GM12878 (cell line): Measurements from ENCODE around the gene RAB31. TPM values are rescaled to one million over a fixed set of nuclear protein-coding genes. Genes with fewer than 3 reads are reported as not detected.

Experiments
- ATAC-seq: fragments of 200-7000 bp; cut with Tn5 transposase; 3 replicates; pipeline ENCODE4 v1.9.1; 2020; ENCODE audit warnings: mild to moderate bottlenecking, moderate library complexity
- BruUV-seq: library from RNA; stranded (reverse); fragments of 400-500 nt; replicated peaks from 2 replicates; lab custom pipeline; 2021; lab: Mats Ljungman, UMichigan
- CTCF ChIA-PET: fragments of 300-600 bp; sonication (Branson Sonifier 250); formaldehyde crosslinking; extraction: SDS; loops from one replicate; lab custom pipeline; 2021; ENCODE audit warnings: inconsistent platforms; lab: Yijun Ruan, JAX
- POLR2A ChIA-PET: fragments of 350-600 bp; formaldehyde crosslinking; extraction: SDS; loops from one replicate; lab custom pipeline; 2021; ENCODE audit warnings: inconsistent platforms; lab: Charles Lee
- RAD21 ChIA-PET: fragments of 300-600 bp; sonication (Branson Sonifier 250); formaldehyde crosslinking; loops from one replicate; lab custom pipeline; 2023; ENCODE audit warnings: antibody characterized with exemption; ENCODE audit not compliant: unreplicated experiment; lab: Charles Lee
- SMC1A ChIA-PET: fragments of 300-600 bp; sonication (Branson Sonifier 250); formaldehyde crosslinking; loops from one replicate; lab custom pipeline; 2023; ENCODE audit not compliant: unreplicated experiment, uncharacterized antibody; lab: Charles Lee
- DNase-seq: peaks from one replicate; pipeline ENCODE4 v3.0.0-alpha.2; 2011; ENCODE audit warnings: low read depth, low spot score
- FAIRE-seq: peaks from 3 replicates; lab custom pipeline; 2011; peaks lifted over from hg19 to GRCh38; lab: Jason Lieb, UNC
- H2AFZ ChIP-seq: 2 replicates; pipeline ENCODE4 v1.6.0; 2011; ENCODE audit warnings: low read depth, low read length, control low read depth; ENCODE audit not compliant: control insufficient read depth
- H3K27ac ChIP-seq: 2 replicates; pipeline ENCODE4 v1.5.1; 2011; ENCODE audit warnings: control low read depth; ENCODE audit not compliant: control insufficient read depth, insufficient read depth
- H3K27me3 ChIP-seq, 2 experiments: replicated peaks in 1 of 2; 2 replicates each; pipeline versions ENCODE4 v1.6.0 to v1.6.1; 2011; ENCODE audit warnings: low read length in 1 of 2; ENCODE audit not compliant: control insufficient read depth in 2 of 2, insufficient read depth in 2 of 2
- H3K36me3 ChIP-seq, 2 experiments: 2 replicates each; pipeline ENCODE4 v1.5.1; 2011; ENCODE audit warnings: low read length in 1 of 2; ENCODE audit not compliant: control insufficient read depth in 2 of 2, insufficient read depth in 2 of 2
- H3K4me1 ChIP-seq: 2 replicates; pipeline ENCODE4 v1.6.1; 2011; ENCODE audit warnings: mild to moderate bottlenecking, low read length, moderate library complexity, mixed read lengths; ENCODE audit not compliant: control insufficient read depth, insufficient read depth
- H3K4me2 ChIP-seq: 2 replicates; pipeline ENCODE4 v1.6.0; 2011; ENCODE audit warnings: control low read depth; ENCODE audit not compliant: control insufficient read depth, insufficient read depth
- H3K4me3 ChIP-seq: fragments of 200-600 bp; sonication (generic); 2 replicates; pipeline ENCODE4 v1.5.1; 2016
- H3K79me2 ChIP-seq: 2 replicates; pipeline ENCODE4 v1.6.0; 2011; ENCODE audit warnings: low read length; ENCODE audit not compliant: control insufficient read depth, insufficient read depth
- H3K9ac ChIP-seq: 2 replicates; pipeline ENCODE4 v1.8.0; 2011; ENCODE audit warnings: low read length, control low read depth, mixed read lengths; ENCODE audit not compliant: control insufficient read depth, insufficient read depth
- H3K9me3 ChIP-seq: replicated peaks from 3 replicates; pipeline ENCODE4 v1.5.1; 2011; ENCODE audit warnings: mild to moderate bottlenecking, low read length; ENCODE audit not compliant: control insufficient read depth, insufficient read depth
- H4K20me1 ChIP-seq: 2 replicates; pipeline ENCODE4 v1.6.0; 2011; ENCODE audit not compliant: control insufficient read depth, insufficient read depth
- ATF7 ChIP-seq: fragments of 450-650 bp; IDR thresholded peaks from 2 replicates; pipeline ENCODE4 v1.6.1; 2016; ENCODE audit warnings: low read depth, mild to moderate bottlenecking
- EGR1 ChIP-seq, 2 experiments: IDR thresholded peaks; 1 replicate in 1 of 2; 2 replicates in 1 of 2; pipeline ENCODE4 v1.6.1; 2011 to 2012; ENCODE audit warnings: low read depth in 2 of 2, low read length in 2 of 2, borderline replicate concordance in 1 of 2, mild to moderate bottlenecking in 1 of 2, moderate library complexity in 1 of 2
- EP300 ChIP-seq, 2 experiments: fragments of 150-350 bp in 1 of 2; IDR thresholded peaks; 2 replicates each; pipeline ENCODE4 v1.6.1; 2011 to 2012; ENCODE audit warnings: low read depth in 2 of 2, low read length in 2 of 2, borderline replicate concordance in 1 of 2, improper control_type of control experiment in 1 of 2, inconsistent platforms in 1 of 2; ENCODE audit not compliant: control insufficient read depth in 1 of 2
- KDM1A ChIP-seq: fragments of 200-600 bp; sonication (generic); IDR thresholded peaks from 2 replicates; pipeline ENCODE4 v1.6.1; 2016; ENCODE audit warnings: borderline replicate concordance
- LARP7 ChIP-seq: fragments of 450-650 bp; IDR thresholded peaks from 2 replicates; pipeline ENCODE4 v1.6.1; 2017; ENCODE audit warnings: mild to moderate bottlenecking
- NKRF ChIP-seq: fragments of 450-650 bp; conservative IDR thresholded peaks from 2 replicates; pipeline ENCODE4 v1.6.1; 2017; ENCODE audit warnings: mild to moderate bottlenecking, moderate library complexity
- REST ChIP-seq: IDR thresholded peaks from 2 replicates; pipeline ENCODE4 v1.6.1; 2012; ENCODE audit warnings: mild to moderate bottlenecking, low read depth, low read length
- SREBF2 ChIP-seq: IDR thresholded peaks from 2 replicates; pipeline ENCODE4 v1.6.1; 2012; ENCODE audit warnings: mild to moderate bottlenecking, low read length
- TAF1 ChIP-seq: IDR thresholded peaks from 2 replicates; pipeline ENCODE4 v1.6.1; 2011; ENCODE audit warnings: mild to moderate bottlenecking, low read depth, low read length, borderline replicate concordance
- ZBED1 ChIP-seq: IDR thresholded peaks from 2 replicates; pipeline ENCODE4 v1.6.1; 2016; ENCODE audit warnings: borderline replicate concordance
- ZBTB33 ChIP-seq: fragments of 450-650 bp; IDR thresholded peaks from 2 replicates; pipeline ENCODE4 v1.6.1; 2017; ENCODE audit warnings: mild to moderate bottlenecking
- WGBS: methylation state at CpG from one replicate; pipeline ENCODE4 v1.1.6; 2016; ENCODE audit warnings: low lambda C conversion rate; ENCODE audit not compliant: insufficient replicate concordance, insufficient coverage; ENCODE audit errors: missing lambda C conversion rate; 5-methylcytosine and 5-hydroxymethylcytosine counted together
- in situ Hi-C: fragments of 300-500 bp; cut with MboI; formaldehyde crosslinking; loops from 9 replicates; pipeline ENCODE4 v1.14.3; 2018; ENCODE audit warnings: mixed read lengths
- intact Hi-C: fragments of 100-400 bp; cut with micrococcal nuclease; formaldehyde crosslinking; loops from one replicate; pipeline ENCODE4 v1.14.2; 2022; ENCODE audit not compliant: unreplicated experiment
- polyA plus RNA-seq, 11 experiments: library from polyadenylated mRNA; depleted of rRNA in 4 of 11; unstranded in 6 of 11; stranded (reverse) in 5 of 11; fragments of >200 nt; fragmentation: Nextera tagmentation in 4 of 11; fragmentation: Illumina TruSeq in 1 of 11; extraction: Ambion mirVana in 4 of 11; extraction: Trizol in 1 of 11; gene quantifications; 1 replicate in 1 of 11; 2 replicates in 10 of 11; pipeline versions ENCODE4 v1.2.1 to v1.2.3, GENCODE V29; 2011 to 2016; ENCODE audit warnings: inconsistent platforms in 2 of 11, missing spikeins in 2 of 11, low read depth in 1 of 11
- total RNA-seq, 4 experiments: library from RNA; depleted of rRNA in 3 of 4; stranded (reverse); fragments of >200 nt in 3 of 4; fragmentation: Illumina TruSeq in 1 of 4; extraction: Trizol in 1 of 4; gene quantifications; 2 replicates each; pipeline versions ENCODE4 v1.2.1 to v1.2.3, GENCODE V29; 2013 to 2021

The RAB31 gene
- total and polyA plus RNA-seq, 10 of the 15 experiments (the other 5 are each of a cell fraction or from before 2014, with no cell fraction given), result 0.80 to 23.3 (median 12.2) TPM

- CTCF ChIA-PET, result interaction anchor here (1.1 kb wide), 1 partner anchor 20 kb away, joined by 3 read pairs; no protein-coding TSS in a partner anchor
- no peaks in the 10 kb centered on the region for H3K27me3 ChIP-seq
- no peaks in the 10 kb centered on the region for H4K20me1 ChIP-seq
- H3K36me3 ChIP-seq, result no peaks in the 10 kb centered on the region
- no peak for DNase-seq
- no peak for ATAC-seq
- FAIRE-seq, result no peak
- H3K4me1 ChIP-seq, result no peaks in the 10 kb centered on the region; the same call in 1 of the 2 replicates
- no peak overlapping the region for H3K9ac ChIP-seq
- 90% methylated on average over 12 of the region's 12 CpGs for WGBS
- no peak overlapping the region for H3K27ac ChIP-seq
- no peaks in the 10 kb centered on the region for H3K79me2 ChIP-seq
- in situ Hi-C loops, result no loop called here
- no peak overlapping the region for H2AFZ ChIP-seq
- intact Hi-C loops, result no loop called here
- SMC1A ChIA-PET, result no interaction called here
- POLR2A ChIA-PET, result no interaction called here
- no peak overlapping the region for H3K4me2 ChIP-seq
- no peak for TF ChIP-seq NKRF
- TF ChIP-seq SREBF2, result no peak
- no peak for TF ChIP-seq LARP7
- no peak for TF ChIP-seq ZBTB33
- no peak for TF ChIP-seq EP300 (IDR thresholded peaks at IDR 0.05; ENCODE audit: borderline replicate concordance in 1 of 2, control insufficient read depth in 1 of 2, low read depth in 2 of 2, low read length in 2 of 2)
- no peak for TF ChIP-seq KDM1A
- no peak for TF ChIP-seq ZBED1
- no peak for TF ChIP-seq REST
- no peak for TF ChIP-seq ATF7
- TF ChIP-seq EGR1 (IDR thresholded peaks at IDR 0.05; ENCODE audit: borderline replicate concordance in 1 of 2, low read depth in 2 of 2, low read length in 2 of 2), result no peak
- TF ChIP-seq TAF1, result no peak
- BruUV-seq, result no TSS peak
- RAD21 ChIA-PET, result no interaction called here
- H3K9me3 ChIP-seq, result no peaks in the 10 kb centered on the region
- H3K4me3 ChIP-seq, result no peak overlapping the region
Measured at GRCh38 chr18:9750112-9750511, 42.0 kb downstream of the RAB31 start.
